ENCODE data around the gene HDLBP. TPM values are rescaled to one million over a fixed set of nuclear protein-coding genes. Genes with fewer than 3 reads are reported as not detected.

HDLBP gene, protein sequence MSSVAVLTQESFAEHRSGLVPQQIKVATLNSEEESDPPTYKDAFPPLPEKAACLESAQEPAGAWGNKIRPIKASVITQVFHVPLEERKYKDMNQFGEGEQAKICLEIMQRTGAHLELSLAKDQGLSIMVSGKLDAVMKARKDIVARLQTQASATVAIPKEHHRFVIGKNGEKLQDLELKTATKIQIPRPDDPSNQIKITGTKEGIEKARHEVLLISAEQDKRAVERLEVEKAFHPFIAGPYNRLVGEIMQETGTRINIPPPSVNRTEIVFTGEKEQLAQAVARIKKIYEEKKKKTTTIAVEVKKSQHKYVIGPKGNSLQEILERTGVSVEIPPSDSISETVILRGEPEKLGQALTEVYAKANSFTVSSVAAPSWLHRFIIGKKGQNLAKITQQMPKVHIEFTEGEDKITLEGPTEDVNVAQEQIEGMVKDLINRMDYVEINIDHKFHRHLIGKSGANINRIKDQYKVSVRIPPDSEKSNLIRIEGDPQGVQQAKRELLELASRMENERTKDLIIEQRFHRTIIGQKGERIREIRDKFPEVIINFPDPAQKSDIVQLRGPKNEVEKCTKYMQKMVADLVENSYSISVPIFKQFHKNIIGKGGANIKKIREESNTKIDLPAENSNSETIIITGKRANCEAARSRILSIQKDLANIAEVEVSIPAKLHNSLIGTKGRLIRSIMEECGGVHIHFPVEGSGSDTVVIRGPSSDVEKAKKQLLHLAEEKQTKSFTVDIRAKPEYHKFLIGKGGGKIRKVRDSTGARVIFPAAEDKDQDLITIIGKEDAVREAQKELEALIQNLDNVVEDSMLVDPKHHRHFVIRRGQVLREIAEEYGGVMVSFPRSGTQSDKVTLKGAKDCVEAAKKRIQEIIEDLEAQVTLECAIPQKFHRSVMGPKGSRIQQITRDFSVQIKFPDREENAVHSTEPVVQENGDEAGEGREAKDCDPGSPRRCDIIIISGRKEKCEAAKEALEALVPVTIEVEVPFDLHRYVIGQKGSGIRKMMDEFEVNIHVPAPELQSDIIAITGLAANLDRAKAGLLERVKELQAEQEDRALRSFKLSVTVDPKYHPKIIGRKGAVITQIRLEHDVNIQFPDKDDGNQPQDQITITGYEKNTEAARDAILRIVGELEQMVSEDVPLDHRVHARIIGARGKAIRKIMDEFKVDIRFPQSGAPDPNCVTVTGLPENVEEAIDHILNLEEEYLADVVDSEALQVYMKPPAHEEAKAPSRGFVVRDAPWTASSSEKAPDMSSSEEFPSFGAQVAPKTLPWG (N-terminal part only)
- total RNA-seq = 440 and 663 TPM in 2 replicates

DNA sequence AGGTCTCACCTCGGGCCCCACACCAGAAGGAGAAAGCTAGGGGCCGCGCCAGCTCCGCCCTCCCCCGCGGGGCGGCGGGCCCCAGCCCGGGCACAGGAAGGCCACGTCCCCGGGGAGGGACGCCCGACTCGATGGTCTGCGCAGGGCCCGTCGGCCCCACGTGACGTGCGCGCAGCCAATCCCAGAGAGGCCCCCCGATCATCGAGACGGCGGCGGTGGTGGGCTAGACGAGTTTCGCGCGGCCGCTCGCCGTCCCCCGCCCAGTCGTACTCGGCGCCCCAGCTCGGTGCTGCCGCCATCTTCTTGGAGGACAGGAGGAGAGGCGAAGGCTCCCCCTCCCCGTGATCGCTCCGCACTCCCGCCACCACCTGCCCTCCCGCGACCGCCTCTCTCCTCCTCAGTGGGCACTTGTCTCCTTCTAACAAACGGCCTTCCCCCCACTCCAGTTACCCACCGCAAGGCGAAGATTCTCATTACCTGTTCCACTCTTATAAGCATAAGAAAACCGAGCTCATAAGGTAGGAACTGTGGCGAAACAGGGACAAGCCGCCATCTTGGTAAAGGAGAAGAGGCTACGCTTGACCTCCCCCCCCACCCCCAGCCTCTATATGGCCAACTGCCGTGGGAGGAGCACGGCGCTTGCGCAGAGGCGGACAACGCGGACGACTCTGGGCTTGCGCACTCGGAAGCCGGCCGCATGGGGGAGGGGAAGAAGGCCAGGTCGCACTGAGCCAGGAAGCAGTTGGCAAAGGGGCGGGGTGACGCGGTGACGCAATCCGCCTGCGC, at the start of gene HDLBP:
Gene HDLBP (minus strand): TSS at position 580 of the 786 bp plus-strand sequence. CDS start 48,803 bp downstream, outside the sequence.

DNA sequence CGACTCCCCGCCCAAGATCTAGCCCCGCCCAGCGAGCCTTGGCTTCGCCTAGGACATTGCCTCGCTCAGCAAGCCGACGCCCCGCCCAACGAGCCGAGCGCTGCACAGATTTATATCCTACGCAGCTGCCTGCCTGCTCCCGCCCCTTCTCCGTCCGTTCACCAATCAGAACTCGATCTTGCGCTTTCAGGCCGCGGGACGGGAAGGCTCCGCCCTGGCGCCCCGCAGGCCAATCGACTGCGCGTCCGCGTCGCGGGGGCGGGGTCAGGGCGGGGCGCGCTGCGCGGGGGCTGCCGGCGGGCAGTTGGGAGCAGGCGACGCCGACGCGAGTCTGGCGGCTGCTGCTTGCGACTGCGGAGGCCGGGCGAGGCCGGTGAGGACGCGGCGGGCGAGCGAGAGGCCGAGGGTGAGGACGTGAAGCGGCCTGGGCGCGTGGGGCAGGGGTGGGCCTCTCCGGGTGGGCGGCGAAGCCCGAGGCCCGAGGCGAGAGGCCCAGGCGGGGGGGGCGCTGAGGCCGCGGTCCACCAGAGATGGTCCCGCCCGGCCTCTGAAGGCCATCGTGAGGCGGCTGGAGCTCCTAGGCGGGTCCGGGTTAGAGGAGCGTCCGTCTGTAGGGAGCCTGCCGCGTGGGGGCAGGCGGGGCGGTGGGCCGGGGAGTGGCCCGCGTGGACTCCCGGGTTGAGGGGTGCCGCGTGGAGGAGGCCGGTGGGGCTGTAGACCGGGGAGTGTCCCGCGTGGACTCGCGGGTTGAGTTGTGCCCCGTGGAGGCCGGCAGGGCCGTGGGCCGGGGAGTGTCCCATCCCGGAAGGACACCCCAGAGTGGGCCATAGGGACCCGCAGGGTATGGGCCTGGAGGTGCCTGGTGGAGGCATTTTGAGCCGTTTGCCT, 40.8 kb upstream of the HDLBP start, which contains the start of gene FARP2:
Gene FARP2 (plus strand): TSS at position 303 of the 888 bp plus-strand sequence. CDS start 16,823 bp downstream, outside the sequence.

DNA sequence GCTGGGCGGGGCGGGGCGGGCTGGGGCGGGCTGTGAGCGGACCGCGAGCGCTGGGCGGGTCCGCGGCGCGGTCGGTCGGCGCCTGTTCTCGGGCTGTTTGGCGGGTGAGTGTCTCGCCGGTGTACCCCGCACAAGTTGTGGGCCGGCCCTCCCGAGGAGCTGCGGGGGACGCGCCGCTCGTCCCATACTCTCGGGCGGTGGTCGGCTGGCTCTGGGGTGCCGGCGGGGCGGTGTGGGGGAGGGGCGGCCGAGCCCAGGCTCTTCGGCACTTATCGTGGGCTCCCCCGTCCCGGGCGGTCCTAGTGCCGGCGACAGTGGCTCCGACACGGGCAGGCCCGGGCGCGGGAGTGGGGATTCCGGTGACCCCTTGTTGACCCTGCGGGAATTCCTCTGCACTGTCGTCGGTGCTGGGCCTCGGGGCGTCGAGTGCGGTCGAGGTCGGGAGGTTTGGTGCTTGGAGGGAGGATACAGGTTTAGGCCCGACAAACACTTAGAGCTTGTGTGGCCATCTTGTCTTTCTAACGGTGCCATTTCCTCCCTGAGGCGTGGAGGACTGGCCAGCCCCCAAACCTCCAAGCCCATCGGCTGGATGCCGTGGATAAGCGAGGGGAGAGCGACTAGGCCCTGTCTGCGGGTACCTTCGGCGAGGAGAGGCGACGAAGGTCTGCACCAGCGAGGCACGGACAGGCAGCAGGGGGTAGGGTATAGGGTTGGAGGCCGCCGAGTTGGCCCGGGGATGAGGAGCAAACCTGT, 583 bp upstream of the HDLBP start, which contains the start of gene SEPTIN2:
Gene SEPTIN2 (plus strand): TSS at position 47 of the 753 bp plus-strand sequence. CDS start 8,308 bp downstream, outside the sequence.

DNA sequence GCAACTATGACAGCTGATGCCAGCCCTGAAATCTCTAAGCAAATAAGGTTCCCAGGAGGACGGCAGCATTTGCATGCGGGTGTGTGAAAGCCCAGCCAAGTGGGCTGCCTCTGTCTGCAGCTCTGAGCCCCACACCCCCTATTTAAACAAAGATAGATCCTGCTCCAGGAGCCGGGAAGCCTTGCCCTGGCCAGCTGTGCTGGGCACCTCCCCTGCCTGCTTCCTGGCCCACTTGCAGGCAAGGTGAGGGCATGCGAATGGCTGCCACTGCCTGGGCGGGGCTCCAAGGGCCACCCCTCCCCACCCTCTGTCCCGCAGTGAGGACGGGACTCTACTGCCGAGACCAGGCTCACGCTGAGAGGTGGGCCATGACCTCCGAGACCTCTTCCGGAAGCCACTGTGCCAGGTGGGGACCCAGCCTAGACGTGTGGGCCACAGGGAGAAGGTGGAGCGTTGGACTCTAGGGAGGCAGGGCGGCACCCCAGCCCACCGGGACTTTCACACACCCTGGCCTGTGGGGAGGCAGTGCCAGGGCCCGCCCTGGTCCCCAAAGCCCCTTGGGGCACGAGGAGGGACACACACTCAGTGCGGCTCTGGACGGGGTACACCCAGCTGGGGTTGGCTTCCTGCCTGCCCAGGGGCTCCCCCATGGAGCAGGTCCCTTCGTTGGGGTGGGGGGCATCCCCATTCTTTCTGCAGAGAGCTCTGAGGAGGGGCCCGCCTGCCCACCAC, 126.9 kb downstream of the HDLBP start, which contains the start of gene ANO7:
Gene ANO7 (plus strand): TSS at position 317 of the 732 bp plus-strand sequence. CDS start 1,387 bp downstream, outside the sequence.

Other genes with a start within 250 kb of the HDLBP start
- gene MTERF4, start 213.4 kb downstream of the HDLBP start, total RNA-seq = 15.0 and 20.9 TPM in 2 replicates
- 4.9 and 8.6 TPM in 2 replicates for gene PASK, start 166.2 kb downstream of the HDLBP start, total RNA-seq
- 38.4 and 43.5 TPM in 2 replicates for gene PPP1R7, start 165.2 kb downstream of the HDLBP start, total RNA-seq
- gene ANO7, start 127.0 kb downstream of the HDLBP start, total RNA-seq = 1.3 and 1.8 TPM in 2 replicates
- 238 and 242 TPM in 2 replicates for gene SEPTIN2, start 253 bp upstream of the HDLBP start, total RNA-seq
- 24.3 and 33.2 TPM in 2 replicates for gene FARP2, start 40.6 kb upstream of the HDLBP start, total RNA-seq
- gene STK25, start 192.9 kb upstream of the HDLBP start, total RNA-seq = 279 and 283 TPM in 2 replicates
- 77.7 and 133 TPM in 2 replicates for gene BOK, start 243.1 kb upstream of the HDLBP start, total RNA-seq

All from mesangial cell (primary cell).